Measurements from ENCODE around the gene ATP13A2.

ATP13A2 gene, protein sequence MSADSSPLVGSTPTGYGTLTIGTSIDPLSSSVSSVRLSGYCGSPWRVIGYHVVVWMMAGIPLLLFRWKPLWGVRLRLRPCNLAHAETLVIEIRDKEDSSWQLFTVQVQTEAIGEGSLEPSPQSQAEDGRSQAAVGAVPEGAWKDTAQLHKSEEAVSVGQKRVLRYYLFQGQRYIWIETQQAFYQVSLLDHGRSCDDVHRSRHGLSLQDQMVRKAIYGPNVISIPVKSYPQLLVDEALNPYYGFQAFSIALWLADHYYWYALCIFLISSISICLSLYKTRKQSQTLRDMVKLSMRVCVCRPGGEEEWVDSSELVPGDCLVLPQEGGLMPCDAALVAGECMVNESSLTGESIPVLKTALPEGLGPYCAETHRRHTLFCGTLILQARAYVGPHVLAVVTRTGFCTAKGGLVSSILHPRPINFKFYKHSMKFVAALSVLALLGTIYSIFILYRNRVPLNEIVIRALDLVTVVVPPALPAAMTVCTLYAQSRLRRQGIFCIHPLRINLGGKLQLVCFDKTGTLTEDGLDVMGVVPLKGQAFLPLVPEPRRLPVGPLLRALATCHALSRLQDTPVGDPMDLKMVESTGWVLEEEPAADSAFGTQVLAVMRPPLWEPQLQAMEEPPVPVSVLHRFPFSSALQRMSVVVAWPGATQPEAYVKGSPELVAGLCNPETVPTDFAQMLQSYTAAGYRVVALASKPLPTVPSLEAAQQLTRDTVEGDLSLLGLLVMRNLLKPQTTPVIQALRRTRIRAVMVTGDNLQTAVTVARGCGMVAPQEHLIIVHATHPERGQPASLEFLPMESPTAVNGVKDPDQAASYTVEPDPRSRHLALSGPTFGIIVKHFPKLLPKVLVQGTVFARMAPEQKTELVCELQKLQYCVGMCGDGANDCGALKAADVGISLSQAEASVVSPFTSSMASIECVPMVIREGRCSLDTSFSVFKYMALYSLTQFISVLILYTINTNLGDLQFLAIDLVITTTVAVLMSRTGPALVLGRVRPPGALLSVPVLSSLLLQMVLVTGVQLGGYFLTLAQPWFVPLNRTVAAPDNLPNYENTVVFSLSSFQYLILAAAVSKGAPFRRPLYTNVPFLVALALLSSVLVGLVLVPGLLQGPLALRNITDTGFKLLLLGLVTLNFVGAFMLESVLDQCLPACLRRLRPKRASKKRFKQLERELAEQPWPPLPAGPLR

DNA sequence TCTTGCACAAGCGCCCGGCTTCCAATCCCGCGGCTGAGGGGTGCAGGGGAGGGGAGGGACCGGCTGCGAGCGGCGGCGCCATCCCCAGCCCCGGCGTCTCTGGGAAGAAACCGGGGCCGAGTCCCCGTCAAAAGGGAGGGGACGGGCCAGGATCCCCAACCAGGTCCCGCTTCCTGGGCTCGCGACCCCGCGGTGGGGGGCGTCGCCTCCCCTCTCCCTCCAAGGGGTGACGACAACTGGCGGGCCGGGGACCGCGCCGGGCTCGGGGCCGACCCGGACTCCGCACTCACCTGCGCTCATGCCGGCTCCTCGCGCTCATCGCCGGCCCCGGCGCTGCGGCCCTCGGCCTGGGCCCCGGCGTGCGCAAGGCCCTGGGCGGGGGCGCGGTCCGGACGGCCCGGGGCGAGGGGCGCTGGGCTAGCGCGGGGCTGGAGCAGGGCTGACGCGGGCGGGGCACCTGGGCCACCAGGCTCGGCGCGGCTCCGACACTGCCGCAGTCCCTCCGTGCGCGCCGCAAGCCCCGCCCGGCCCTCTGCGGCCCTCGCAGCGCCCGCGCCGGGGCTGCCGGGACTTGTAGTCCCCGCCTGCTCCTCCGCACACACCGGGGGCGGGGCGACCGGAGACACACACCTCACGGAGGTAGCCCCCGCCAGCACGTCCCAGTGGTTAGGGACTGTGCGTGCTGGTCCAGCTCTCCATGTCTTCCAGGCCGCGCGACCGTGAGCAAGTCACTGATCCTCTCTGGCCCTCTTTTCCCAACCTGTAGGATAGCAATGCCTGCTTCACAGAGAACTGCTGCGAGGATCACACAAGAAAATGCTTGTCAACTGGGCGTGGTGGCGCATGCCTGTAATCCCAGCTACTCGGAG, at the start of gene ATP13A2:
Gene ATP13A2 (minus strand): TSS at position 490 of the 869 bp plus-strand sequence. CDS start 190 bp downstream, at position 300.
- peak; percentile 83 for DNase-seq

DNA sequence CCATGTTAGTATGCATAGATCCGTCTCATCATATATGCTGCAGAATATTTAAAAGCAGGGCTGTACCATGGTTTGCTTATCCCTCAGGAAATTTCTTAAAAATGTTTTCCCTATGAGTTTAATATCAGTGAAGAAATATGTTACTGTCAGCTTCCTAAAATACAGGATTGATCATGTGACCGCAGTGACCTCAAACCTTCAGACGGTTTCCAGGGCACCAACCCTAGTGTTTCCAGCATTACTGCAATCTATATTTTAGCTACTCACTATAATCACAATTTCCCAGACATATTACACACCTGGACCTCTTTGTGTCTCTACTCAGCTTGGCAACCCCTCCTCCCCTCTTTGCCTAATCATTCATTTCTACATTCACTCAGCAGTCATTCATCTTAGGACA, 49.8 kb upstream of the ATP13A2 start:
- no peak for DNase-seq

DNA sequence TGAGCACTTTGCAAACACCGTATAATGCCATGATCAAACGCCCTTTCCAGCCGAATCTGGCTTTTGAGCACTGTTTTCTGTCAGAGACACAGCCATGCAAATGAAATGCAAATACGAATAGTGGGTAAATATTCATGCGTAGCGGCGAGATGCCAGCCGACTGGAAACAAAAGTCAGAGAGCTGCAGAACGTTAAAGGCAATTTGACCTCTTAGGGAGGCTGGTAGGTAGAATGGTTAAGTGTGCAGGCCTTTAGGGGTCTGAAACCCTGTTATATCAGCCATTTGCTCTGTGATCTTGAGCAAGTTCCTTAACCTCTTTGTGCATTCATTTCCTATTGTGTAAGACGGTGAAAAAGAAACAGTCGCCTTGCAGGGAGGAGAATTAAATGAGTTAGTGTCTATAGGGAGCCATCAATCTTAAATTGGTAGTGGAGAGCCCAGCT, 48.6 kb upstream of the ATP13A2 start:
- DNase-seq: no peak

DNA sequence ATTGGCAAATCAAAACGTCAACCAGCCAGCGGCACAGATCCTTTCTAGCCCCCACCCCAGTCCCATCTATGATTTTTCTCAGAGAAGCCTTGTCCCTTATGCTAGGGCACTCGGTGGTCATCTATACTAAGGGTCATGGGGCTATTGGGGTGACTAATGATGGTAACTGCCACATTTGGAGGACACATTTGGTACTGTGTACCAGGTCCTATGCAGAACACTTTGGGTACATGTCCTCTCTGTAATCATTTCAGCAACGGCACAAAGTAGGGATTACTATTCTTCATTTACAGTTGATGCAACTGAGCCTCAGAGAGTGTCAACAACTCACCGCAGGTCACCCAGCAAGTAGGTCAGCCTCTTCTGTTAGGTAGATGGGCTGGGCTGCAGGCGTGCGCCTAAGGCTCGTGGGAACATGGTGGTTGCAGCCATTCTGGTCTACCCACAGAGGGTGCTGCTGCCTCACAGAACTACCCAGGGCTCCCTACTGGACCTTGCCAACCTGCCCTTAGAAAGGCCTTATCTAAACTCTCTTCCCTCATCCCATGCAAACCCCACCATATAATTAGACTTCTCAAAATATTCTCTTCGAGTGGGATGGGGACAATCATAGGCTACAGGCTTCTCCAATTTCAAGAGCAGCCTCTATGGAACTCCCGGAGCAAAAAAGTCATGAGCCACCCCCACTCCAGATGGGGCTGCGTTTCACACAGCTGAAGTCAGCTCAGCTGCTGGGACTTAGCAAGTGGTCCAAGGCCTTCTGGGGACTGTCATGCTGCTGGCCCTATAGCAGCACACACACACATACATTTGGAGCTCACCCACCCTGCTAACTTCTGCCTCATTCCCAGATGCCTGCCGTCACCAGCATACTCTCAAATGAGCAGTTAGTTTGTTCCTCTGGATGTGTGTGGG, 47.9 kb upstream of the ATP13A2 start:
- peak; percentile 64 for DNase-seq

DNA sequence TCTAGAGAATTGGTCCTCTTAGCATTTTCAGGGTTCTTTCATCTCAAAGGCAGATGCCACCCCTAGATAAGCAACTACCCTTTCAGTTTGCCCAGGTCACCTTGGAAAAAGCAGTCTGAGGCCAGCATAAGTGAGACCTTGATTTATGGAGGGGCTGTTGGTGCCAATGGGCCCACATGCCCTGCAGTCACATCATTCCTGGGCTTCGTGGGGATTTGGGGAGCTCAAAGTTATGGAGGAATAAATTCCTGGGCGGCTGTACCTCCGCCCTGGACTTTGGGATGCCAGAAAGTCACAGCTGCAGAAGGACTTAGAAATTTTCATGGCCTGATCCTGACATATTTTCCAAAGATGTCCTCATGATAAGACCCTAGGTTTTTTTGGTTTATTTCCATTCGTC, 44.8 kb upstream of the ATP13A2 start:
- no peak for DNase-seq

DNA sequence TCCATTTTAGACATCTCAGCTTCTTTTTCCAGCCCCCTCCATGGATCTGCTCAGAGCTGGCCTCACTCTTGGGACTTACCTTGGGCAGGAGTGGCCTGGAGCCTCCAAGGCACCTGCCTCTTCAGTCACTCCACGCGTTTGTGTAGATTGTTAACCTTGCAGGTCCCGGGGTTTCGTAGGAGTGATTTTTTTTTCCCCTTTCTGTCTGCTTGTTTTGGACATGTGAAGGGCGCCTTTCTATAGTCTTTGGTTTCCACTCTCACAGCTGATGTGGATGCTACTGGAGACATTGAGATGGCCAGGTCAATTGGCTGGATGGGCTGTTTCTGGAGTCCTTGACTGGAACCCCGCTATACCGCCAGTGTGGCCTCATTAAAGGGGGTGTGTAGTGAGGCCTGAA, 44.1 kb upstream of the ATP13A2 start:
- no peak for DNase-seq

DNA sequence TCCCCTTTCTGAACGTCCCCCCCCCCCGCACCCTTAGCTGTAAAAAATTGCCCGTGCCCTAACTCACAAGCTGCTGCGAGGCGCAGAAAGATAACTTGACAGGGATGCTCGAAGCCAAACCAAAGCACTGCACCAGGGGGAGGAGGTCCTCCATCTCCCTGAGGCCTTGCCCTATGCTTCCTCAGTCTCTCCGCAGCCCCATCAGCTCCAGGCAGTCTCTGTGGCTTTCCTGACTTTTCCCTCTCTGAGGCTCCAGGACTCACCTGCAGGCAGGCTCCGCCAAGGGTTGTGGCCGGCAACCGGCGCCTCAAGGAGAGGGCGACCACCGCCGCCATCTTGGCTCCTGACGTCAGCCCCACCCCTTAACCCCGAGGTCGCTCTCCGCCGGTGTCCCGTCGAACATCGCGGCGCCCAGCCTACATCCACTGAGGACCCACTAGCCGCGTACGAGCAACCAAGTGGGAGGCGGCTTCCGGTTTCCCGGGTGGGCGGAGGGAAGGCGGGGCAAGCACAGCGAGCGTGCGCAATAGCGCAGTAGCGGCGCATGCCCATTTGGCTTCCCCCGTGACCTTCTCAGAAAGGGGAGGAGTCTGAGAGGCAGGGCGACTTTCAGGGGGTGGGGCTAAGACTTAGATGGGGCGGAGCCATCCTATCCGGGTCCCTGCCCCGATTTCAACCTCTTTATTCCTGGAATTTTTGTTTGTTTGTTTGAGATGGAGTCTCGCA, 42.1 kb upstream of the ATP13A2 start, which contains the start of gene SDHB:
Gene SDHB (minus strand): TSS at position 348 of the 726 bp plus-strand sequence. CDS start 13 bp downstream, at position 335.
- DNase-seq: peak; percentile 98

DNA sequence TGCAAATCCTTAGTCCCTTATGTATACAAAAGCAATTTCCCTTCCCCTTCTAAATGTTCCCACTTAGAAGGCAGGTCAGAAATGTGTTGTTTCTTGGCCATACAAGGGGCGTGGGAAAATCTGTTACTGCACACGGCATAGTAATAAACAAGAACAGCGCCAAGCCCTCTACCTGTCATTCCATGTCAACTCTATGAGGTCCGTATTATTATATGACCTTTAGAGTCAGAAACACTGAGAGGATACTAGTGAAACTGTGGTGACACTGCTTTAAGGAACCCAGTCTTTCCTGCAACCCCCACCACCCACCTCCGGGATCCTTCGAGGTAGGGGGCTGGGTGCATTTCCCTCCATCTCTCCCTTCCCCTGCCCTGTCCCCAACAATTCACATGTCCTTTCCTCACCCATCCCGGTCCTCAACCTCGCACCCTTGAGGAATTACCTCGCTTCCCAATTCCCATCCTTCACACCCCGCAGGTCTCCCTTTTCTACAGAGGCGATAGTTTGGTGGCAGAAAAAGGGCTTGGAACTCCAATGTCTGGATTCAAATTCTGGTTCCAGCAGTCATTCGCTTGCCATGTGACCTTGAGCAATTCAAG, 41.5 kb upstream of the ATP13A2 start:
- DNase-seq: no peak

DNA sequence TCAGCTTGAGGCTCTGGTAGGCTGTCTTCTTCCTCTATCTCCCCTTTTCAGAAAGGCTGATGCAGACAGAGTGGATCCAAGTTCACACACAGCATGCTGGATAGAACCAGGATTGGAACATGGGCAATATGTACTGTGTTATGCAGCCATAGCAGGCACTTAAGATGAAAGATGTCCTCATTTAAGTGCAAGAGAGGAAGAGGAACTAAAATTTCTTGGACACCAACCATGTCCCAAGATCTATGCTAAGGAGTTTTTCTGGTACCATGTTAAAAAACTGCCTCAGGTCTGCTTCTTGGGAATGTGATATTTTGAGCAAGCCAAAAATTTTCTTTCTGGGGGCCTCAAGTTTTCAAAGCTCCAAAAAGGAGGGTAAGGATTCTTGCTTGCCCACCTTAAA, 40.9 kb upstream of the ATP13A2 start:
- DNase-seq: no peak

DNA sequence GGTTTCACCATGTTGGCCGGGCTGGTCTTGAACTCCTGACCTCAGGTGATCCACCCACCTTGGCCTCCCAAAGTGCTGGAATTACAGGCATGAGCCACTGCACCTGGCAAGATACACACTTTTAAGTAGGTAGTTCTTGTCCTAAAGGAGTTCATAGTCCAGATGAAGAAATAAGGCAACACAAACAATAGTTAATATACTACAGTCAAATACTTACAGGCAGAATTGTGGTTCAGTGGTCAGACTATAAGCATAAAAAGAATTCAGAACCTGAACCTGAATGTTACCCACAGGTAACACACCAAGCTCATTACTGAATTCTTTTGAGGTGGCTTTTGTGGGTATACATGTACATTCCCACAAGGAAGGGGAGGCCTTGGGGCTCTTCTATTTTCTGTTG, 40.3 kb upstream of the ATP13A2 start:
- no peak for DNase-seq

DNA sequence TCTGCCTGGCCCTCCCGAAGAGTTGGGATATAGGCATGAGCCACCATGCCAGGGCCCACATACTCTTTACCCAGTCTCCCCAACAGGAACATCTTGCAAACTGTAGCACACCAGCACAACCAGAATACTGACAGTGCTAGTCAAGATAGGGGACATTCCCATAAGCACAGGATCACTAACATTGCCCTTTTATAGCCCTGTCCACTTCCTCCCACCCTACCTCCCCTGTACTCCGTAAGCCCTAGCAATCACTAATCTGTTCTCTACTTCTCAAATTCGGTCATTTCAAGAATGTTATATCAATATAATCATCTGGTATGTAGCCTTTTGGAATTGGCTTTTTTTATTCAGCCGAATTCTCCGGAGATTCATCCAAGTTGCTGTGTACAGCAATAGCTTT, 36.2 kb upstream of the ATP13A2 start:
- DNase-seq: no peak

DNA sequence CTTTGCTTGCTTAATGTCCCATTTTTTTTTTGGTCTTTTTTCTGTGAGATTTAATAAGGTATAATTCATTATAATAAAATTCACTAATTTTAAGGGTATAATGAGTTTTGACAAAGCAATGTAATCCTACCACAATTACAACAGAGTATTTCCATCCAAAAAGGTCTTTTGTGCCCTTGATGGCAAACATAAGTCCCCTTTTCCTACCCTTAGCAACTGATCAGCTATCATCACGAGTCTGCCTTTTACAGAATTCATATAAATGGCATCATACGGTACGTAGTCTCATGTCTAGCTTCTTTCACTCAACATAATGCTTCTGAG, 34.6 kb upstream of the ATP13A2 start:
- no peak for DNase-seq

DNA sequence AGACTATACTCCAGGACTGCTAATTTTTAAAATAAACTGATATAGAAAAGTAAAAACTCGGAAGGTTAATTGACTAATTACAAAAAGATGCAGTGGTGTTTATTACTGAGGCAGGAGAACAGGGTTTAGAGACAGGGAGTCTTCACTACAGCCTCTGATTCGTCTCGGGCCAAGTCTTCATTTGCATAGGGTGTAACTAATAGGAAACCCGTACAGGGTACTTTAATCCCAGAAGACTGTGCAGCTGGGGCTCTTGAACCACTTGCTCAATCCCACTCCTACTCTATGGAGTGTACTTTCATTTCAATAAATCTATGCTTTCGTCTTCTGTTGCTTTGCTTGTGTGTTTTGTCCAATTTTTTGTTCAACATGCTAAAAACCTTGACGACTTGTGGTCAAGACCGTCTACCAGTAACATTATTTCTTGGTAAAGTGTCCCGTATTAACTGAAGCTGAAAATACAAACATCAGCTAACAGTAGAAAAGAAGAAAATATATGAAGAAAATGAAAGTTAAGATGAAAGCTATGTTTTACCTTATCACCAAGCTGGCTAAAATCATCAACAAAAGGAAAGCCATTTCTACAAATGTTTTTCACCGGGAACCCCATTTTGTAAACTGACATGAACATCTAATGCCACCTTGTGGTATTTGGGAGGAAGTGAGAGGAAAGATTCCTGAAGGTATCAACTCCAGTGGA, 34.1 kb upstream of the ATP13A2 start:
- DNase-seq: no peak

DNA sequence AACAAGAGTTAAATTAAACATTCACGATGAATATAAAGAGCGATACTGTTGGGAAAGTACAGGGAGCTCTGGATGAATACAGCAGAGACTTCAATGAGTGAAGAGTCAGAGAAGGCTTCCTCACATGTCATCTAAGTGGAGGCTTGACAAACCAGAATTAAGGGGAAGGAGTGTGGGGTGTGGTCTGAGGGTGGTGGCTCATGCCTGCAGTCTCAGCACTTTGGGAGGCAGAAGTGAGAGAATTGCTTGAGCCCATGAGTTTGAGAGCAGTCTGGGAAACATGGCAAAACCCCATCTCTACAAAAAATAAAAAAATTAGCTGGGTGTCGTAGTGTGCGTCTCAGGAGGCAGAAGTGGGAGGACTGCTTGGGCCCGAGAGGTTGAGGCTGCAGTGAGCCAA, 33.4 kb upstream of the ATP13A2 start:
- DNase-seq: peak; percentile 27

DNA sequence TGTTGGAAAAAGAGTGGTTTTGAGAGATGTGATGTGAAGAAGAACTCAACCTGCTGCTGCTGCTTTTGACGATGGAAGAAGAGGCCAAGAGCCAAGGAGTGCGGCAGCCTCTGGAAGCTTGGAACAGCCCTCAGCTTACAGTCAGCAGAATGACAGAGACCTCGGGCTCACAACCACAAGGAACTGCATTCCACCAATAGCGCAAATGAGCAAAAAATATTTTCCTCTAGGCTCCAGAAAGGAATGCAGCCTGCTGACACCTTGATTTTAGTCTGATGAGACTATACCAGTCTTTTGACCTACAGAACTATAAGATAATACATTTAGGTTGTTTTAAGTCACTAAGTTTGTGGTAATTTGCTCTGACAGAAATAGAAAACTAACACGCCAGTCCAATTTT, 31.9 kb upstream of the ATP13A2 start:
- DNase-seq: no peak

DNA sequence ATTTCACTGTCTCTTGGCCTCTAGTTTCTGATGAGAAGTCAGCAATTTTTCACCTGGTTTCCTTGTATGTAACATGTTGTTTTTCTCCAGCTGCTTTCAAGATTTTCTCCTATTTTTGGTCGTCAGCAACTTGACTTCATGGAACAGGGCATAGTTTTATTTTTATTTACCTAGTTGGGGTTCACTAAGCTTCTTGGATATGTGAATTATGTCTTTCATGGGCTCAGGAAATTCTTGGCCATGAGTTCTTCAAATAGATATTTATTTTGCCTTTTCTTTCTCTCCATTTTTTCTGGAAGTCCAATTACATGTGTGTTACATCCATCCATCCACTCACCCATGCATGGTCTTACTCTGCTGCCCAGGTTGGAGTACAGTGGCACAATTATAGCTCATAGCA, 28.4 kb upstream of the ATP13A2 start:
- no peak for DNase-seq

DNA sequence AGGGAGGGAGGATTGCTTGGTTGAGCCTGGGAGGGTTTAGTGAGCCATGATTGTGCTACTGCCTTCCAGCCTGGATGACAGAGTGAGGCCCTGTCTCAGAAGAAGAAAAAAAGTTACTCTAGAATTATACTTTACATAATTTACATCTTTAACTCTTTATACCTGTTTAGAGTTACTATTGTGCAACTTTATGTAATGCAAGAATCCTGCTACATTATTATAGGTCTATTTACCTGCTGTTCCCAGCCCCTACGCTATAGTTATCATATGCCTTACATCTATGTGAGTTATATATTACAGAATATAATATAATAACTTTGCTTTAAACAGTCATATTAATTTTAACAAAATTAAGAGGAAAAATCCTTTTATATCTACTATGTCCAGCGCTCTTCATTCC, 27.8 kb upstream of the ATP13A2 start:
- no peak for DNase-seq

DNA sequence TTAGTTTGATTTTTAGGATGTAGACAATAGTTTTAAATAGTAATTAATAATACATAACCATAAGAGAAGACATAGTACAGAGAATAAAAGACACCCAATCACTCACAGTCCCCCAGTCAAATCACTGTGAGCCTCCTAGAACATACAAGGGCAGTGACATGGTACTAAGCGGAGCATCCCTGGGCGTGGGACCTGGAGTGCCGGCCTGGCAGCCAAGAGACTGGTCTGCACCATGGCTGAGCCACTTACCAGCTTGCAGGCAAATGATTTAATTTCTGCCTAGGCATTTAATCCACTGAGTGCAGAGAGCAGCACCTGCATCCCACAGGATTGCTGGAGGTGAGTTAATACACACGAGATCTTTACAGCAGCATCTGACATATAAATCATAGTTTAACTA, 21.8 kb upstream of the ATP13A2 start:
- DNase-seq: no peak

DNA sequence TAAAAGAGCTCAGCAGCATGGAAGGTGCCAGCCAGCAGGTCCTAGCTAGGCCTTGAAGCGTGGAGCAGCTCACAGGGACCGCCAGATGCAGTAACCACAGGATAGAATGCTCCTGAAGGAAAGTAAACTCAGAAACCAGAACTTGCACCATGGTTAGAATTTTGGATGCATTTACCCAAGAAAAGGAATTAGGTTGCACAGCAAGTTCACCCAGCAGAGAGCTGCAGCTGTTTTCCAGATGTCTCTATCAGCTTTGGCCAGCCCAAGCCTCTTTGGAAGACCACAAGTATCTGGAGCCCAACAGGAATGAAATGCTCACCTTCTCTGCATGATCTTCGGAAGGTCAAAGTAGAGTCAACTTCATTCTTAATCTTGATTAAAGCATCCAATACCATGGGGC, 21.0 kb upstream of the ATP13A2 start:
- DNase-seq: no peak
